ENCODE data around the gene UMOD.

Gene UMOD

DNA sequence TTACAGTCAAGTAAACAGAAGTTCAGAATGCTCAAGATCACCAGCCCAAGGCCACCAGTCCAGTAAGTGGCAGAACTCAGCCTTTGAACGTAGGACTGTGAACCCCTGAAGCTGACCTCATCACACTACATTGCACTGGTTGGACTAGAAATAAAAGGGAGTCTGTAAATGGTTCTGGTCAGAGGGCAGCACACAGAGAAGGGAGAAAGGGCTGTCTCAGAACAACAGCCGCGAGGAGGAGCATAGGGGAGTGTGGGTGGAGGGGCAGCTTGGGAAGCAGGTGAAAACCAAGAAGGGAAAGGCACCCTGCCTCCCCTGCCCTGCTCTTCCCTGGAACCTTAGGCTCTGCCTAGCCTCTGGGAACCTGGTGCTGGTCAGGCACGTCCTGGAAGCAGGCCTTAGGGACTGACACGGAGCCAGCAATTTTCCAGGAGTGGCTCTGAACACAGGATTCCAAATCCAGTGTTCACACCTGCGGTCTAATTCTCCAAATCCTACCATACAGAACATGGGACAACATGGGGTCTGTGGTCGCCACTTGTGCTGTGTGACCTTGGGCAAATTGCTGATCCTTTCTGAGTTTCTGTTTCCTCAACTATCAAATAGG lies 45.1 kb upstream of the UMOD start:
- Histone ChIP-seq H3K36me3 (ENCODE audit: control insufficient read depth, insufficient read depth, low read length) (no peaks in the 10 kb centered on the region), H3K79me2 (no peaks in the 10 kb centered on the region), H3K9me3 (ENCODE audit: control insufficient read depth, low read length) (no peaks in the 10 kb centered on the region), H3K4me3 (ENCODE audit: low read depth, low read length) (no peak overlapping the region), H3K4me2 (ENCODE audit: low read length) (no peak overlapping the region), H3K4me1 (no peaks in the 10 kb centered on the region), H2AFZ (no peak overlapping the region), H3K27me3 (ENCODE audit: control insufficient read depth, insufficient read depth, low read length) (no peaks in the 10 kb centered on the region), H3K27ac (no peak overlapping the region), H3K9ac (no peak overlapping the region)
- TF ChIP-seq, protein P1, sequence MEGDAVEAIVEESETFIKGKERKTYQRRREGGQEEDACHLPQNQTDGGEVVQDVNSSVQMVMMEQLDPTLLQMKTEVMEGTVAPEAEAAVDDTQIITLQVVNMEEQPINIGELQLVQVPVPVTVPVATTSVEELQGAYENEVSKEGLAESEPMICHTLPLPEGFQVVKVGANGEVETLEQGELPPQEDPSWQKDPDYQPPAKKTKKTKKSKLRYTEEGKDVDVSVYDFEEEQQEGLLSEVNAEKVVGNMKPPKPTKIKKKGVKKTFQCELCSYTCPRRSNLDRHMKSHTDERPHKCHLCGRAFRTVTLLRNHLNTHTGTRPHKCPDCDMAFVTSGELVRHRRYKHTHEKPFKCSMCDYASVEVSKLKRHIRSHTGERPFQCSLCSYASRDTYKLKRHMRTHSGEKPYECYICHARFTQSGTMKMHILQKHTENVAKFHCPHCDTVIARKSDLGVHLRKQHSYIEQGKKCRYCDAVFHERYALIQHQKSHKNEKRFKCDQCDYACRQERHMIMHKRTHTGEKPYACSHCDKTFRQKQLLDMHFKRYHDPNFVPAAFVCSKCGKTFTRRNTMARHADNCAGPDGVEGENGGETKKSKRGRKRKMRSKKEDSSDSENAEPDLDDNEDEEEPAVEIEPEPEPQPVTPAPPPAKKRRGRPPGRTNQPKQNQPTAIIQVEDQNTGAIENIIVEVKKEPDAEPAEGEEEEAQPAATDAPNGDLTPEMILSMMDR (IDR thresholded peaks at IDR 0.05) = no peak

DNA sequence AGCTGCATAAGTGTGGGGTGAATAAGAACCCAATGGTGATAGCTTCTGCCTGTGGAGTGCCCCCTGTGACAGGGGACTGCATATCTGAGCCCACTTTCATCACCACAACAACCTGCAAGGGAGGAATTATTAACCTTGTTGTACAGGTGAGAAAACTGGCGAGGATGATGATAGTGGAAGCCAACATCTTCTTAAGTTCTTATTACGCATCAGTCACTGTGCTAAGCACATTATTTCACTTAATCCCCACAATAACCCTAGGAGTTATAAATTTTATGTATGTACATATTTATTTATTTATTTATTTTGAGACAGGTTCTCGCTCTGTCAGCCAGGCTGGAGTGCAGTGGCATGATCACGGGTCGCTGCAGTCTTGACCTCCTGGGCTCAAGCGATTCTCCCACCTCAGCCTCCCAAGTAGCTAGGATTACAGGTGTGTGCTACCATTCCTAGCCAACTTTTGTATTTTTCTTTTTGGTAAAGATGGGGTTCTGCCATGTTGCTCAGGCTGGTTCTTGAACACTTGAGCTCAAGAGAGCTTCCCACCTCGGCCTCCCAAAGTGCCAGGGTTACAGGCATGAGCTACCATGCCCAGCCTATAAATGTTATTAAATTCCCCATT lies 44.4 kb upstream of the UMOD start:
- Histone ChIP-seq H3K79me2 (no peaks in the 10 kb centered on the region), H3K4me1 (no peaks in the 10 kb centered on the region), H3K36me3 (ENCODE audit: control insufficient read depth, insufficient read depth, low read length) (no peaks in the 10 kb centered on the region), H3K27ac (no peak overlapping the region), H3K9me3 (ENCODE audit: control insufficient read depth, low read length) (no peaks in the 10 kb centered on the region), H3K4me3 (ENCODE audit: low read depth, low read length) (no peak overlapping the region), H2AFZ (no peak overlapping the region), H3K27me3 (ENCODE audit: control insufficient read depth, insufficient read depth, low read length) (no peaks in the 10 kb centered on the region), H3K9ac (no peak overlapping the region), H3K4me2 (ENCODE audit: low read length) (no peak overlapping the region)
- TF ChIP-seq, protein P1 (IDR thresholded peaks at IDR 0.05) = no peak

DNA sequence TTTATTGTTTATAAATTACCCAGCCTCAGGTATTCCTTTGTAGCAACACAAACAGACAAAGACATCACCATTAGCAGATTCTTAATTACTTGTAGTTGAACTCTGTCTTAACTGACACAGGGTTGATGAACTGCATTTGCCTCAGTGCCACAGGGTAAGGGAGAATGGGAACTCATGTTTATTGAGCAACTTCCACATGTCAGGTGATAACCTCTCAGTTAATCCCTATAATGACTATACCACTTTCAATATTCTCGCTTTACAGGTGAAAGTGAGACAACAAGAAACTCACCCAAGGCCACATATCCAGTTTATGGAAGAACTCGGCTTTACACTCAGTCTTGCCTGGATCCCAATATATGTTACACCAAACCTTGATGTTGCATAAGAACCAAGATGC lies 43.4 kb upstream of the UMOD start:
- no peaks in the 10 kb centered on the region for H3K36me3 ChIP-seq (ENCODE audit: control insufficient read depth, insufficient read depth, low read length)
- no peaks in the 10 kb centered on the region for H3K4me1 ChIP-seq
- no peaks in the 10 kb centered on the region for H3K79me2 ChIP-seq
- no peak overlapping the region for H3K9ac ChIP-seq
- no peaks in the 10 kb centered on the region for H3K27me3 ChIP-seq (ENCODE audit: control insufficient read depth, insufficient read depth, low read length)
- no peak overlapping the region for H2AFZ ChIP-seq
- TF ChIP-seq, protein P1 (IDR thresholded peaks at IDR 0.05) = no peak
- H3K4me2 ChIP-seq (ENCODE audit: low read length) = no peak overlapping the region
- H3K4me3 ChIP-seq (ENCODE audit: low read depth, low read length) = no peak overlapping the region
- H3K9me3 ChIP-seq (ENCODE audit: control insufficient read depth, low read length) = no peaks in the 10 kb centered on the region
- H3K27ac ChIP-seq = no peak overlapping the region

DNA sequence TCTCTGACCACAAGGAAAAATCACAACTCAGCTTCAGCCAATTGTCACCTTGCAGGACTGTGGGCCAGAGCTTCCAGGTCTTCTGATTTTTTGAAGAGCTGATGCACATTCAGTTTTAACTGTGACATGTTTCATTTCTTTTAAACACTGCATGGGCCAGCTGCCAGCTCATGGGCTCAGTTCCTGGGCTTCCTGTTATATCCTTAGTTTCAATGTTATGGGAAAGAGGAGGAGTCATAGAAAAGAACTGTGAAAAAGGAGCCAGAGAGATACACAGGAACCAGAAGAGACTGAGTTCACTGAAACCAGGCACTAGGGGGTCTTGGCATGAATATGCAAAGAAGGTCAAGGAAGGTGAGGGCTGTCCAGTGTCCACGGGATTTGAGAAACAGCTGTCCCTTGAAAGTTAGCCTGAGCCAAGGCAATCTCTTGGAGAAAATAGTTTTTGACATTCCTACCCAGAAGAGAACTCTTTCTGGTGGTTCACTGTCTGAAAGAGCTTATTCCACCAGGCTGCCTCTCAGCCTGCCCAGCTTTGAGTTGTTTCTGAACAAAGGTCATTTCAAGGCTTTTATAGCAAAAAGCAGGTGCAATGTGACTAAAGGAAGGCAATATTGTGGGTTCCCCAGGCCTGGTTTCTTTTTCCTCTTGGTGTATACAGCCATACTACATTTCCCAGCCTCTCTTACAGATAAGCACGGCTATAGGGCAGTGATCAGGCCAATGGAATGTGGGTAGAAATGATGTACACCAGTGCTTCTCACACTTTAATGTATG lies 41.5 kb upstream of the UMOD start:
- no peaks in the 10 kb centered on the region for H3K79me2 ChIP-seq
- H3K4me3 ChIP-seq (ENCODE audit: low read depth, low read length) = no peak overlapping the region
- H3K4me2 ChIP-seq (ENCODE audit: low read length) = no peak overlapping the region
- H2AFZ ChIP-seq = no peak overlapping the region
- TF ChIP-seq, protein P1 (IDR thresholded peaks at IDR 0.05) = no peak
- no peaks in the 10 kb centered on the region for H3K9me3 ChIP-seq (ENCODE audit: control insufficient read depth, low read length)
- H3K27me3 ChIP-seq (ENCODE audit: control insufficient read depth, insufficient read depth, low read length) = no peaks in the 10 kb centered on the region
- no peaks in the 10 kb centered on the region for H3K4me1 ChIP-seq
- no peaks in the 10 kb centered on the region for H3K36me3 ChIP-seq (ENCODE audit: control insufficient read depth, insufficient read depth, low read length)
- H3K9ac ChIP-seq = no peak overlapping the region
- H3K27ac ChIP-seq = no peak overlapping the region
